MM.1S (cell line): ENCODE data around the gene CHRNB4.

Experiments used
- EZH2 ChIP-seq: fragments of 300-600 bp; sonication (generic); optimal IDR thresholded peaks from 2 replicates; pipeline ENCODE3; 2017; ENCODE audit warnings: low read depth, mild to moderate bottlenecking, antibody characterized with exemption, low read length, mixed read lengths
- EZH2phosphoT487 ChIP-seq: fragments of 300-600 bp; sonication (generic); IDR thresholded peaks from 2 replicates; pipeline ENCODE4 v1.6.1; 2018; ENCODE audit warnings: antibody characterized with exemption, low read length
- TF ChIP-seq, protein P1 (sequence below): fragments of 300-600 bp; sonication (generic); IDR thresholded peaks from 2 replicates; pipeline ENCODE4 v1.5.1; 2016; ENCODE audit warnings: antibody characterized with exemption, low read length, mixed read lengths

DNA sequence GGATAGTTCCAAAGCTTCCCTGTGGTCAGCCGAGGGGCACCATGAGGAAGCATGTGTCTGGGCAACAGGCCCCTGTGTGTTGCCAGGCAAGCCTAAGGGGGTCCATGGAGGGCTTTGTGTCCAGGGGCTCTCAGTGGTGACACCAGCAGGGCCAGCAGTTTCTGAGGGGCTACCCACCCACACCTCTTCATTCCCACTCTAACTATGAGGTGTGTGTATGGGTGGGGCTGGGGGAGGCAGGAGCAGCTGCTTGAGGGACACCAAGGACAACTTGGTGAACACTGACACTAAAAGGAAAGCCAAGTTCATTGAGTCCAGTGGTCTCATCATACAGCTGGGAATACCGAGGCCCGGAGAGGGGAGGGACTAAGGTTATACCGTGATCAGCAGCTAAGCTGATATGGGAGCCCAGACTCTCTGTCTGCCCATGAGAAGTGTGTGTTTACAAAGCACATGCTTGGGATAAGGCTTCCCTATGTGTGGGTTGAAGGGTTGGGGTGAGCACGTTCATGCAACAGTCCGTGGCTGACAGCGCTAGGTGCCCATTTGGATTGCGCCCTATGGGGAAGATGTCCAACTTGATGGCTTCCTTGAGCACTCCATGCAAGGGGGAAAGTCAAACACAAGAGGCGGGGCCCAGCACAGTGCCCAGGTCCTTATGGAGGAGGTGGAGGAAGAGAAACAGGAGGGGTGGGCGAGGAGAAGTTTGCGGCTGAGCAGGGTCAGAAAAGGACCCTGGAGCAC, 34.8 kb upstream of the CHRNB4 start:
- TF ChIP-seq, protein P1, sequence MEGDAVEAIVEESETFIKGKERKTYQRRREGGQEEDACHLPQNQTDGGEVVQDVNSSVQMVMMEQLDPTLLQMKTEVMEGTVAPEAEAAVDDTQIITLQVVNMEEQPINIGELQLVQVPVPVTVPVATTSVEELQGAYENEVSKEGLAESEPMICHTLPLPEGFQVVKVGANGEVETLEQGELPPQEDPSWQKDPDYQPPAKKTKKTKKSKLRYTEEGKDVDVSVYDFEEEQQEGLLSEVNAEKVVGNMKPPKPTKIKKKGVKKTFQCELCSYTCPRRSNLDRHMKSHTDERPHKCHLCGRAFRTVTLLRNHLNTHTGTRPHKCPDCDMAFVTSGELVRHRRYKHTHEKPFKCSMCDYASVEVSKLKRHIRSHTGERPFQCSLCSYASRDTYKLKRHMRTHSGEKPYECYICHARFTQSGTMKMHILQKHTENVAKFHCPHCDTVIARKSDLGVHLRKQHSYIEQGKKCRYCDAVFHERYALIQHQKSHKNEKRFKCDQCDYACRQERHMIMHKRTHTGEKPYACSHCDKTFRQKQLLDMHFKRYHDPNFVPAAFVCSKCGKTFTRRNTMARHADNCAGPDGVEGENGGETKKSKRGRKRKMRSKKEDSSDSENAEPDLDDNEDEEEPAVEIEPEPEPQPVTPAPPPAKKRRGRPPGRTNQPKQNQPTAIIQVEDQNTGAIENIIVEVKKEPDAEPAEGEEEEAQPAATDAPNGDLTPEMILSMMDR = no peak
- TF ChIP-seq EZH2 (no peak), EZH2phosphoT487 (no peak)
